NCI-H748 (cell line): ENCODE data around the gene NRXN2.
"Not testable (repeated sequence)": the region's sequence is repeated elsewhere in the genome, so short reads cannot be mapped to it uniquely, and the experiment has no call there.

Experiments
- DNase-seq: peaks from one replicate; lab custom pipeline; 2025; ENCODE audit not compliant: unreplicated experiment; lab: John Stamatoyannopoulos, UW

NRXN2 gene

DNA sequence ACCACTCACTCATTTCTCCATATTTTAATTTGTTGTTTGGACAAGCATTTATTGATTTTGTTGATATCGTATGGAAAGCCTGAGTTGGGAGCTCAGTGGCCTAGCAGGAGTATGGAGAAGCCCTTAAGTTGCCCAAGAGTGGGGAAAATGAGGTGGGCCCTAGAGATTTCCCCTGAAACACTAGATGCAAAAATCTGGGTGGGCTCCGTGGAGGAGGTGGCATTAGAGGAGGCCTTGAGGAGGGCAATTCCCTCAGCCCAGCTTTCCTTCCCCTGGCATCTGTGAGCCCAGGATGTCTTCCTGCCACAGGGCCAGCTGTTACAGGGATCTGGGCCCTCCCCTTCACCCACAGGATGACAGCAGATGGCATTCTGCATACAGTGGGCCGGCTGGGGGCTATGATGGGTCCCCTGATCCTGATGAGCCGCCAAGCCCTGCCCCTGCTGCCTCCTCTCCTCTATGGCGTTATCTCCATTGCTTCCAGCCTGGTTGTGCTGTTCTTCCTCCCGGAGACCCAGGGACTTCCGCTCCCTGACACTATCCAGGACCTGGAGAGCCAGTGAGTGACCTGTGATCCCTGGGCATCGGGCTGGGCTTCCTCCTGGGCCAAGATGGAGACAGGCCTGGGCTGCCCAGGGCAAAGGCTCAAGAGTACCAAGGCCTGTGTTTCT is 153.6 kb downstream of the NRXN2 start:
- DNase-seq, result no peak

DNA sequence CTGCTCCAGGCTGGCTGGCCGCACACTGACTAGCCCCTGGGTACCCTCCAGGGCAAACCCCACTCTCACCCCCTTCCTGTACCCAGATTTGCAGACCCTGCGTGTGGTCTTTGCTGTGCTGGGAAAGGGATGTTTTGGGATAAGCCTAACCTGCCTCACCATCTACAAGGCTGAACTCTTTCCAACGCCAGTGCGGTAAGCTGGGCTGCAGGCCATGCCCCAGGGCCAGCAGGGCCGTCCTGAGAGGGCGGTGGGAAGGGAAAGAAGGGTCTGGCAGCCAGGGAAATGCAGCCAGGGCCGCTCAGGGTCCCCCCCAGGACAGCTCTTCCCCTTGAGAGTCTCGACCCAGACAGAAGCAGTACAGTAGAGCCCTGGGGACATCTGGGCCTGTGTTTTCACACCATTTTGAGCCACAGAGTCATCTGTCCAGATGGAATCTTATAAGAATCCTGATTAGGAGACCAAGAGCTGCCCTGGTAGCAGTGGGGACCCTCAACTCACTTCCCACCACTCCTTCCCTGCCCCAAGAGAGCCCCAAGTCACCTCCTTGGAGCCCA is 154.3 kb downstream of the NRXN2 start:
- DNase-seq, result no peak

GRCh38 chr11:64568041-64568571 is 154.9 kb downstream of the NRXN2 start:
- no peak for DNase-seq

DNA sequence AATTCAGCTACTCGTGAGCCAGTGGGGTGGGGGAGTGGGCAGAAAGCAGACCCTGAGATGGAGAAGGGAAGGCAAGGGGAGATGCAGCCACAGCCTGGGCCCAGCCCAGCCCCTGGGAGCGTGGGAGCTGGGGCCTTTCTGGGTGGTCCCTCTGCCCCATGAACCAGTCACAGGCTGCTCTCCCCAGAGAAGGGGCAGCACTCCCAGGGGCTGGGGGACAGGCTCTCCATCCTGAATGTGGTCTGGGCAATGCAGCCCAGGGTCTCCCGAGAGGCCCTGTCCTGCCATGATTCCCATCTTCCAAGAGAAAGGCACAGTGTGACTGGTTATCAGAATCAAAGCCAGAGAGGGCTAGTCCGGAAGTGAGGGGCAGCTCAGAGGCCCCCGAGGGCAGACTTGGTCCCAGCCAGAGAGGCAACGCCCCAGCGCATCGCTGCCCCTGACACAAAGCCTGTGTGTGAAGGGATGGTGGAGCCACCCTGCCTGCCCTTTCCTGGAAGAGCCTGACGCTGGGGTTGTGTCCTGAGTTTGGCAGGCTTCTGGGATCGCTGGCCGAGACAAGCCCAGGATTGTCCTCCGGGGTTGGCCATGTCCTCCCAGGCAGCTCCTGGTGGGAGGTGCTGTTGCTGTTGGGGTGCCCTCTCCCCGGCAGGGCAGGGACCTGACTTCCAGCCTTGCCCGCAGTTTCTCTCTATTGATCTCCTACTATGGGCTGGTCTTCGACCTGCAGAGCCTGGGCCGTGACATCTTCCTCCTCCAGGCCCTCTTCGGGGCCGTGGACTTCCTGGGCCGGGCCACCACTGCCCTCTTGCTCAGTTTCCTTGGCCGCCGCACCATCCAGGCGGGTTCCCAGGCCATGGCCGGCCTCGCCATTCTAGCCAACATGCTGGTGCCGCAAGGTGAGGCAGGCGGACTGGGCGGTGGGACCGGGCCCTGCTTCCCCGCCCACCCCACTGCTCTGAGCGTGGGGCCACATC is 155.8 kb downstream of the NRXN2 start:
- no peak for DNase-seq

DNA sequence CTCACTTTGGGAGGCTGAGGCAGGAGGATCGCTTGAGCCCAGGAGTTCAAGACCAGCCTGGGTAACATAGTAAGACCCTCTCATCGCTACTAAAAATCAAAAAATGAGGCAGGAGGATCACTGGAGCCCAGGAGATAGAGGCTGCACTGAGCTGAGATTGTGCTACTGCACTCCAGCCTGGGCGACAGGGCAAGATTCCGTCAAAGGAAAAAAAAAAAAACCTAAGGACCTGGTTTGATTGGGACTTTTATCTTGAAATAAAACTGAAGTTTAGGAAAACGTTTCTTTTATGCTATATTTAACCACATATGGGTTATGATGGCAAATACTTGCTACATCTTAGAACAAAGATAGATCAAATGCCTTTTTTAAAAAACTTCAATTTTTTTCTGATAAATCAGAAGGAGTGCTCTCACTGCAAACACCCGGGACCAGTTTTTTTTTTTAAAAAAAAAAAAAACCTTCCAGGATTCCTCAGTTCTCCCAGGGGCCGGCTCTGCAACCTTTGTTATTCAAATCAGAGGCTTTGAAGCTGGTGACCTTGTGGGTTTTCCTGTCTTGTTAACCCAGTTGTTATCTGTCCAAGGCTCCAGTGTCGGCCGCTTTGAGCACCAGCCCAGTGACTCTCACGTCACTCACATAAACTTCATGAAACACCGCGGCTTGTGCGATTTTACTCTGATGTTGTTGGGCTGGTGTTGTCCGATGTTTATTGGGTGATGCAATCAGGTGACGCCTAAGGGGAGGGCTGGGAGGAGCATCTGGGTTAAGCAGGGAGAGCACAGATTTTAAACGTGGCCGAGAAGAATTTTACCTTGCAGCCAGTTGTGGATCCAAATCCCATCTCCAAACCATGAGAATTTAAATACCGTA is 156.7 kb downstream of the NRXN2 start:
- DNase-seq, result peak; percentile 71

- no peak for DNase-seq
Observed at GRCh38 chr11:64564947-64565889, 157.8 kb downstream of the NRXN2 start.

GRCh38 chr11:64564419-64564818 is 158.6 kb downstream of the NRXN2 start:
- DNase-seq, result no peak

- DNase-seq, result no peak
Observed at GRCh38 chr11:64563966-64564365, 159.0 kb downstream of the NRXN2 start.

GRCh38 chr11:64562723-64563351 is 160.2 kb downstream of the NRXN2 start:
- DNase-seq, result no peak

DNA sequence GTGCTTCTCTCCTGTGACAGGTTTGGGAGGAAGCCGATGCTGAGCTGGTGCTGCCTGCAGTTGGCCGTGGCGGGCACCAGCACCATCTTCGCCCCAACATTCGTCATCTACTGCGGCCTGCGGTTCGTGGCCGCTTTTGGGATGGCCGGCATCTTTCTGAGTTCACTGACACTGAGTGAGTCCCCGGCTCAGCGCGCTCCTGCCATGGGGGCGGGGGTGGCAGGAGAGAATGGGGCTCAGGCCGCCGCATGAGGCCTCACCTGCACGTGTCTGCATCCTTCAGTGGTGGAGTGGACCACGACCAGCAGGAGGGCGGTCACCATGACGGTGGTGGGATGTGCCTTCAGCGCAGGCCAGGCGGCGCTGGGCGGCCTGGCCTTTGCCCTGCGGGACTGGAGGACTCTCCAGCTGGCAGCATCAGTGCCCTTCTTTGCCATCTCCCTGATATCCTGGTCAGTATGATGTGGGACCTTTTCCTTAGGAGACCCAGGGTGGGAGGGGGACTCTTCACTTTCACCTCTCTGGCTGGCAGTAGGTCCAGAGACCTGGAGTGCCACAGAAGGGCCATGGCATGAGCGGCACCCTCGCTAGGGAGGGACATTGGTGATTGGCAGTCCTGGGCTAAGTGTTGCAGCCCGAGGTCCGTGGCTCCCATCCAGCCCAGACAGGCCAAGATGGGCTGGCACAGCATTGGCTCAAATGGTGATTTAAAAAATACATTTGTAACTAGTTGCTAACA is 160.8 kb downstream of the NRXN2 start:
- DNase-seq, result no peak

DNA sequence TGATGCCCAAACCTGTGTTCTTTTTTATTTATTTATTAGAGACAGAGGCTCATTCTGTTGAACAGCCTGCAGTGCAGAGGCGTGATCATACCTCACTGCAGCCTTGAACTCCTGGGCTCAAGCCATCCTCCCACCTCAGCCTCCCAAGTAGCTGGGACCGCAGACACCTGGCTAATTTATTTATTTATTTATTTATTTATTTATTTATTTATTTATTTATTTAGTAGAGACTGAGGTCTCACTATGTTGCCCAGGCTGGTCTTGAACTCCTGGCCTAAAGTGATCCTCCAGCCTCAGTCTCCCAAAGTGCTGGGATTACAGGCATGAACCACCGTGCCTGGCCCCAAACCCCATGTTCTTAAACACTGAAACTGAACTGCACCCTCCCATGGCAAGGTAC is 161.6 kb downstream of the NRXN2 start:
- not testable (repeated sequence) for DNase-seq

- no peak for DNase-seq
Observed at GRCh38 chr11:64560941-64561340, 162.1 kb downstream of the NRXN2 start.

GRCh38 chr11:64560139-64560771 is 162.7 kb downstream of the NRXN2 start:
- no peak for DNase-seq

- DNase-seq, result no peak
Observed at GRCh38 chr11:64559351-64560138, 163.5 kb downstream of the NRXN2 start.

DNA sequence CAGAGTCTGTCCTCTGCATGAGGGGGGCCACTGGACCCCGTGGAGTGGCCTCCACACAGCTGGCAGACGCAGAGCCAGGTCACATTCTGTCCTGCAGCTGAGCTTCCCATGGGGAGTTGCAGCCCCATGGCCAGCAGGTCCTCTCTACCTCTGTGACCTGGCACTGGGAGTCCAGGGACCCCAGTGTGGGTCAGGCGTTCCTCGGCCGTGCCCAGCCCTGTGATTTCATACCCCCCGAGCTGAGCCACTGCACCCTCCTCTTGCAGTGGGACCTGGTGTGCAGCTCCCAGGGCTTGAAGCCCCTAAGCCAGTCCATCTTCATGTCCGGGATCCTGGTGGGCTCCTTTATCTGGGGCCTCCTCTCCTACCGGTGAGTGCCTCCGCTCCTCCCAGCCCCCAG is 164.1 kb downstream of the NRXN2 start:
- no peak for DNase-seq

DNA sequence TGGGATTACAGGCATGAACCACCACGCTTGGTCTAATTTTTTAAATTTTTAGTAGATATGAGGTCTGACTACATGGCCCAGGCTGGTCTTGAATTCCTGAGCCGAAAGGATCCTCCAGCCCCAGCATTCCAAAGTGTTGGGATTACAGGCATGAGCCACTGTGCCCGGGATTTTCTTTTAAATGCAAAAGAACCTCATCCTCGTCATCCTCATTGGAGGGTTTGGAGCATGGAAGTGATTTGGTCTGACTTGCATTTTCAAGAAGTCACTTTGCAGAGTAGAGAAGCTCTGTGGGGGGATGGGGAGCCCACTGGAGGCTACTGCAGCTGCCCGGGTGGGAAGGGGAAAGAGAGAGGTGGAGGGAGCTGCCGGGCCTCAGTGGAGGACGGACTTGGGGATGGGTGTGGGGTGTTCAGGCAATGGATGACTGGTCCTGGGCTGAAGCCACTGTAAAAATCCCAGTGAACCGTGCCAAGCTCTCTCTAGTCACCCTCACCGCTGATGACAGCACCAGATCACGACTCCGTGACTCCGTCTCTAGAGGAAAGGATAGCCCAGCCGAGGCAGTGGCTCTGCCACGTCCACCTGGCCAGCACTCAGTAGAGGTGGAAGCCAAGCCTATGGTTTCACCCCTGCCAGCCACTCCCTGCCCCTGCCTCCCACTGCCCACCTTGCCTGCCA is 164.8 kb downstream of the NRXN2 start:
- DNase-seq, result no peak
